ENCODE data around the gene GABRB1.

DNA sequence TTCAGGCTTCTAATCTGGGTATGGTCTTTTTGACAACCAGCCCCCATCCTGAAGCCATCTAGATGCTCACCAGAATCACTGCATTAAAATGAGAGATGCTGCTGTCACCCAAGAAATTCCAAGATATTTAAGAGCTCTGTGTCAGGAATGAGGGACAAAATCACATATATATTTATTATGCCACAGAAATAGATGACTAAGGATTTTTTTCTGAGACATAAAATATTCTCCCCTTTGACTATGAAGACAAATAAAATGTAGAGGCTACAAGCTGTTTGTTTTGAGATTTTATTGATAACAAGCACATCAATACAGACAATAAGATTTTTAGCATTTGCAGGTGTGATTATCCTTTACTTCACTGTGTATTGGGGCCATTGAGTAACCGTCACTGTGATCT lies 354.8 kb downstream of the GABRB1 start:
- TF ChIP-seq EZH2 (IDR thresholded peaks at IDR 0.05; ENCODE audit: low read depth, low read length, severe bottlenecking) (no peak), JUND (IDR thresholded peaks at IDR 0.05; ENCODE audit: low read length) (no peak), CEBPB (IDR thresholded peaks at IDR 0.05; ENCODE audit: low read depth, low read length) (no peak), SP2 (IDR thresholded peaks at IDR 0.05; ENCODE audit: low read length) (no peak), POLR2AphosphoS5 (IDR thresholded peaks at IDR 0.05; ENCODE audit: low read depth, low read length) (no peak), POLR2A (IDR thresholded peaks at IDR 0.05; ENCODE audit: control extremely low read depth in 1 of 2, low read depth in 2 of 2, low read length in 2 of 2) (no peak)
- TF ChIP-seq, protein P1, sequence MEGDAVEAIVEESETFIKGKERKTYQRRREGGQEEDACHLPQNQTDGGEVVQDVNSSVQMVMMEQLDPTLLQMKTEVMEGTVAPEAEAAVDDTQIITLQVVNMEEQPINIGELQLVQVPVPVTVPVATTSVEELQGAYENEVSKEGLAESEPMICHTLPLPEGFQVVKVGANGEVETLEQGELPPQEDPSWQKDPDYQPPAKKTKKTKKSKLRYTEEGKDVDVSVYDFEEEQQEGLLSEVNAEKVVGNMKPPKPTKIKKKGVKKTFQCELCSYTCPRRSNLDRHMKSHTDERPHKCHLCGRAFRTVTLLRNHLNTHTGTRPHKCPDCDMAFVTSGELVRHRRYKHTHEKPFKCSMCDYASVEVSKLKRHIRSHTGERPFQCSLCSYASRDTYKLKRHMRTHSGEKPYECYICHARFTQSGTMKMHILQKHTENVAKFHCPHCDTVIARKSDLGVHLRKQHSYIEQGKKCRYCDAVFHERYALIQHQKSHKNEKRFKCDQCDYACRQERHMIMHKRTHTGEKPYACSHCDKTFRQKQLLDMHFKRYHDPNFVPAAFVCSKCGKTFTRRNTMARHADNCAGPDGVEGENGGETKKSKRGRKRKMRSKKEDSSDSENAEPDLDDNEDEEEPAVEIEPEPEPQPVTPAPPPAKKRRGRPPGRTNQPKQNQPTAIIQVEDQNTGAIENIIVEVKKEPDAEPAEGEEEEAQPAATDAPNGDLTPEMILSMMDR (IDR thresholded peaks at IDR 0.05; ENCODE audit: control extremely low read depth in 1 of 3, insufficient read depth in 1 of 3, low read depth in 1 of 3, low read length in 3 of 3): no peak

Measured in H1 (cell line).